CD14-positive monocyte (primary cell): ENCODE results near the gene GPC6. TPM values are rescaled to one million over a fixed set of nuclear protein-coding genes. Genes with fewer than 3 reads are reported as not detected.

ENCODE experiments used
- DNase-seq, 3 donors: peaks; one replicate each; pipeline ENCODE4 v3.0.0-alpha.2; 2011 to 2022
- H2AFZ ChIP-seq: 2 replicates; pipeline ENCODE4 v1.6.0; 2012; ENCODE audit warnings: mild to moderate bottlenecking, low read depth, low read length, inconsistent platforms; ENCODE audit not compliant: insufficient read depth, poor library complexity, severe bottlenecking
- H3K27ac ChIP-seq, 2 donors: 1 replicate in 1 of 2; 2 replicates in 1 of 2; pipeline ENCODE4 v1.5.1; 2012 to 2013; ENCODE audit warnings: low read length in 2 of 2, control low read depth in 1 of 2, inconsistent platforms in 1 of 2, low read depth in 1 of 2, mild to moderate bottlenecking in 1 of 2
- H3K27me3 ChIP-seq, 2 donors: one replicate each; pipeline versions ENCODE4 v1.6.0 to v1.6.1; 2011 to 2013; ENCODE audit warnings: low read length in 2 of 2; ENCODE audit not compliant: control insufficient read depth in 2 of 2, insufficient read depth in 2 of 2
- H3K36me3 ChIP-seq, 2 donors: replicated peaks in 1 of 2; 1 replicate in 1 of 2; 2 replicates in 1 of 2; pipeline versions ENCODE4 v1.5.1 to v1.6.1; 2012 to 2013; ENCODE audit warnings: low read length in 2 of 2, control low read depth in 1 of 2, inconsistent platforms in 1 of 2, mild to moderate bottlenecking in 1 of 2; ENCODE audit not compliant: insufficient read depth in 2 of 2, control insufficient read depth in 1 of 2
- H3K4me1 ChIP-seq, 2 donors: 1 replicate in 1 of 2; 2 replicates in 1 of 2; pipeline versions ENCODE4 v1.5.1 to v1.6.1; 2012 to 2013; ENCODE audit warnings: low read length in 2 of 2, control low read depth in 1 of 2, inconsistent platforms in 1 of 2, mild to moderate bottlenecking in 1 of 2, moderate library complexity in 1 of 2; ENCODE audit not compliant: insufficient read depth in 2 of 2, control insufficient read depth in 1 of 2
- H3K4me2 ChIP-seq: replicated peaks from 2 replicates; pipeline ENCODE3; 2012; ENCODE audit warnings: low read length, moderate library complexity, mild to moderate bottlenecking; ENCODE audit not compliant: poor library complexity, severe bottlenecking; ENCODE audit errors: extremely low read depth
- H3K4me3 ChIP-seq, 3 experiments: fragments of 200-600 bp in 1 of 3; sonication (generic) in 1 of 3; replicated peaks in 1 of 3; 1 replicate in 2 of 3; 2 replicates in 1 of 3; pipeline ENCODE4 v1.5.1; 2011 to 2013; ENCODE audit warnings: low read length in 3 of 3, mild to moderate bottlenecking in 3 of 3, control low read depth in 2 of 3, low read depth in 2 of 3, inconsistent platforms in 1 of 3, moderate library complexity in 1 of 3
- H3K79me2 ChIP-seq: 2 replicates; pipeline ENCODE4 v1.6.0; 2012; ENCODE audit warnings: mild to moderate bottlenecking, control low read depth, inconsistent platforms, low read length, moderate library complexity; ENCODE audit not compliant: insufficient read depth
- H3K9ac ChIP-seq: 2 replicates; pipeline ENCODE4 v1.6.0; 2017; ENCODE audit warnings: low read length, mild to moderate bottlenecking; ENCODE audit not compliant: insufficient read depth, poor library complexity, severe bottlenecking
- H3K9me3 ChIP-seq, 2 donors: replicated peaks in 1 of 2; 1 replicate in 1 of 2; 2 replicates in 1 of 2; pipeline versions ENCODE4 v1.5.1 to v1.6.1; 2012 to 2013; ENCODE audit warnings: low read length in 2 of 2, control low read depth in 1 of 2; ENCODE audit not compliant: control insufficient read depth in 1 of 2, insufficient read depth in 1 of 2
- H4K20me1 ChIP-seq: 2 replicates; pipeline ENCODE4 v1.6.0; 2012; ENCODE audit warnings: mild to moderate bottlenecking, low read length, control low read depth, moderate library complexity; ENCODE audit not compliant: insufficient read depth
- H3K27ac Mint-ChIP-seq, 7 donors: one replicate each; pipeline ENCODE4 v1.8.0; 2020; ENCODE audit warnings: mild to moderate bottlenecking in 7 of 7, mixed read lengths in 7 of 7, moderate library complexity in 6 of 7, inconsistent platforms in 2 of 7
- H3K27me3 Mint-ChIP-seq, 3 donors: one replicate each; pipeline ENCODE4 v1.8.0; 2021 to 2022; ENCODE audit warnings: low read depth in 3 of 3, mild to moderate bottlenecking in 3 of 3, mixed read lengths in 3 of 3, moderate library complexity in 3 of 3, inconsistent platforms in 1 of 3
- H3K36me3 Mint-ChIP-seq, 2 donors: one replicate each; pipeline ENCODE4 v1.8.0; 2020; ENCODE audit warnings: mixed read lengths in 2 of 2, inconsistent platforms in 1 of 2, mild to moderate bottlenecking in 1 of 2
- H3K4me1 Mint-ChIP-seq: one replicate; pipeline ENCODE4 v1.8.0; 2020; ENCODE audit warnings: mild to moderate bottlenecking, mixed read lengths
- H3K4me3 Mint-ChIP-seq, 2 donors: one replicate each; pipeline ENCODE4 v1.8.0; 2020; ENCODE audit warnings: mild to moderate bottlenecking in 2 of 2, mixed read lengths in 2 of 2, moderate library complexity in 1 of 2
- H3K9me3 Mint-ChIP-seq, 7 donors: one replicate each; pipeline ENCODE4 v1.8.0; 2020 to 2022; ENCODE audit warnings: mixed read lengths in 7 of 7, mild to moderate bottlenecking in 6 of 7, moderate library complexity in 6 of 7, inconsistent platforms in 2 of 7
- WGBS: methylation state at CpG from one replicate; pipeline ENCODE4 v1.1.5; 2013; ENCODE audit warnings: missing lambda C conversion rate; ENCODE audit not compliant: insufficient coverage; 5-methylcytosine and 5-hydroxymethylcytosine counted together
- intact Hi-C, 2 donors: fragments of 100-400 bp; cut with micrococcal nuclease; formaldehyde crosslinking; loops; one replicate each; pipeline versions ENCODE4 v1.15.0 to v1.15.1; 2023
- polyA plus RNA-seq, 3 donors: library from polyadenylated mRNA; depleted of rRNA in 1 of 3; unstranded in 2 of 3; stranded (reverse) in 1 of 3; fragments of 300-500 nt in 2 of 3; fragments of >200 nt in 1 of 3; fragmentation: Illumina TruSeq in 2 of 3; gene quantifications; 1 replicate in 2 of 3; 2 replicates in 1 of 3; pipeline ENCODE4 v1.2.3, GENCODE V29; 2012 to 2021
- TF ChIP-seq, protein P1 (sequence below): fragments of 200-600 bp; IDR thresholded peaks from one replicate; pipeline ENCODE4 v1.8.0; 2022; ENCODE audit warnings: antibody characterized with exemption, mild to moderate bottlenecking

The GPC6 gene
- polyA plus RNA-seq, 3 donors = not detected

DNA sequence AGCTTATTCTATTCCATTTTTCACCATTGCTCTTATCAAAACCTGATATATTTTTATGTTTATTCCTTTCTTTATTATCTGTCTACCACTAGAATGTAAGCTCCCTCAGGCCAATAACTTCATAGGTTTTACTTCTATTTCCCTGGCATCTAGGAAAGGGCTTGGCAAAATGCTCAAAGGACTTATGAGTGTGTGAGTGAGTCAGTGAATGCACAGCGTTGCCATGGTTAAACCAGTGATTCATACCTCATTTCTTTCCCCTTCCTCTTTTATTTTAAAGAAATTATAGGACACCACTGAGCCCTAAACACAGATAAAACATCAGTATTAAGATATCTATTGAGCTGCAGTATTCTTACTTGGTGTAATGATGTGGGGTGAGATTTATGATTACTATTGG, 162.1 kb downstream of the GPC6 start:
- Mint-ChIP-seq H3K36me3 (no peaks in the 10 kb centered on the region), H3K27me3 (no peaks in the 10 kb centered on the region), H3K4me1 (no peaks in the 10 kb centered on the region), H3K4me3 (no peak overlapping the region), H3K9me3 (peaks cover 0 to 11% (median 2%) of the 10 kb centered on the region in 7 donors), H3K27ac (no peak overlapping the region)
- Histone ChIP-seq H3K27ac (no peak overlapping the region), H3K4me3 (no peak overlapping the region), H4K20me1 (no peaks in the 10 kb centered on the region), H3K9ac (no peak overlapping the region), H2AFZ (no peak overlapping the region), H3K4me2 (no peak overlapping the region), H3K4me1 (no peaks in the 10 kb centered on the region), H3K9me3 (no peaks in the 10 kb centered on the region), H3K79me2 (no peaks in the 10 kb centered on the region), H3K27me3 (no peaks in the 10 kb centered on the region), H3K36me3 (no peaks in the 10 kb centered on the region)
- intact Hi-C loops = no loop called here
- TF ChIP-seq, protein P1, sequence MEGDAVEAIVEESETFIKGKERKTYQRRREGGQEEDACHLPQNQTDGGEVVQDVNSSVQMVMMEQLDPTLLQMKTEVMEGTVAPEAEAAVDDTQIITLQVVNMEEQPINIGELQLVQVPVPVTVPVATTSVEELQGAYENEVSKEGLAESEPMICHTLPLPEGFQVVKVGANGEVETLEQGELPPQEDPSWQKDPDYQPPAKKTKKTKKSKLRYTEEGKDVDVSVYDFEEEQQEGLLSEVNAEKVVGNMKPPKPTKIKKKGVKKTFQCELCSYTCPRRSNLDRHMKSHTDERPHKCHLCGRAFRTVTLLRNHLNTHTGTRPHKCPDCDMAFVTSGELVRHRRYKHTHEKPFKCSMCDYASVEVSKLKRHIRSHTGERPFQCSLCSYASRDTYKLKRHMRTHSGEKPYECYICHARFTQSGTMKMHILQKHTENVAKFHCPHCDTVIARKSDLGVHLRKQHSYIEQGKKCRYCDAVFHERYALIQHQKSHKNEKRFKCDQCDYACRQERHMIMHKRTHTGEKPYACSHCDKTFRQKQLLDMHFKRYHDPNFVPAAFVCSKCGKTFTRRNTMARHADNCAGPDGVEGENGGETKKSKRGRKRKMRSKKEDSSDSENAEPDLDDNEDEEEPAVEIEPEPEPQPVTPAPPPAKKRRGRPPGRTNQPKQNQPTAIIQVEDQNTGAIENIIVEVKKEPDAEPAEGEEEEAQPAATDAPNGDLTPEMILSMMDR = no peak
- no CpG with 5 or more reads among the region's 1 CpG for WGBS
- no peak for DNase-seq

DNA sequence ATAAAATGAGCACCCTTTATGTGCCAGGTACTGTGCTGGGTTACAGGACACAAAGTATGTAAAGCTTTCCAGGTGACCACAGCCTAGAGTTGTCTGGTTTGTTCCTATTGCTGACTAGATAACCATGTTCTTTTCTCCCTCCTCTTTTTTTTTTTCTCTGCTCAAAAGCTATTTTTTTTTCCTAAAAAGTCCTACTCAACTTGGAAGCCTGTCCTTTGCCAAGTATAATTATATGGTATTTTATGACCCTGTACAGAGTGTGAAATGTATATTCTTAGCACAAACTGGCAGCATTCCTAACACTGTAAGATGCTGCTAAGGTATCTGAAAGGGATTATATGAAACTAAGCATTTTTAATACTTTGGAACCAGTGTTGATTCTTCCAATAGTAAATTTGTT, 171.0 kb downstream of the GPC6 start:
- TF ChIP-seq, protein P1 = no peak
- Histone ChIP-seq H2AFZ (no peak overlapping the region), H3K27ac (no peak overlapping the region), H3K4me1 (no peaks in the 10 kb centered on the region), H3K4me3 (no peak overlapping the region), H4K20me1 (no peaks in the 10 kb centered on the region), H3K4me2 (no peak overlapping the region), H3K9ac (no peak overlapping the region), H3K79me2 (no peaks in the 10 kb centered on the region), H3K36me3 (no peaks in the 10 kb centered on the region), H3K9me3 (peaks cover 0 to 4% of the 10 kb centered on the region in 2 donors), H3K27me3 (no peaks in the 10 kb centered on the region)
- Mint-ChIP-seq H3K36me3 (no peaks in the 10 kb centered on the region), H3K4me3 (no peak overlapping the region), H3K27me3 (no peaks in the 10 kb centered on the region), H3K4me1 (no peaks in the 10 kb centered on the region), H3K27ac (no peak overlapping the region), H3K9me3 (peaks cover 0 to 8% (median 3%) of the 10 kb centered on the region in 7 donors)
- DNase-seq = no peak
- intact Hi-C loops = no loop called here
